NT2/D1 (cell line): Measurements from ENCODE around the gene ZBED2.

ENCODE experiments used
- SUZ12 ChIP-seq: IDR thresholded peaks from 2 replicates; pipeline ENCODE4 v1.6.1; 2011; ENCODE audit not compliant: insufficient read length, insufficient read depth; ENCODE audit errors: extremely low read depth
- YY1 ChIP-seq: IDR thresholded peaks from 2 replicates; pipeline ENCODE4 v1.6.1; 2011; ENCODE audit not compliant: insufficient read length, insufficient read depth

GRCh38 chr3:111593666-111594065, 1.5 kb downstream of the ZBED2 start:
- no peak for TF ChIP-seq SUZ12
- no peak for TF ChIP-seq YY1
